ENCODE data around the gene FKBP5. TPM values are rescaled to one million over a fixed set of nuclear protein-coding genes. Genes with fewer than 3 reads are reported as not detected.
"Not testable (repeated sequence)": the region's sequence is repeated elsewhere in the genome, so short reads cannot be mapped to it uniquely, and the experiment has no call there.

The FKBP5 gene
- total RNA-seq, 2 experiments from 2014 or later: 42.5 to 79.1 TPM

DNA sequence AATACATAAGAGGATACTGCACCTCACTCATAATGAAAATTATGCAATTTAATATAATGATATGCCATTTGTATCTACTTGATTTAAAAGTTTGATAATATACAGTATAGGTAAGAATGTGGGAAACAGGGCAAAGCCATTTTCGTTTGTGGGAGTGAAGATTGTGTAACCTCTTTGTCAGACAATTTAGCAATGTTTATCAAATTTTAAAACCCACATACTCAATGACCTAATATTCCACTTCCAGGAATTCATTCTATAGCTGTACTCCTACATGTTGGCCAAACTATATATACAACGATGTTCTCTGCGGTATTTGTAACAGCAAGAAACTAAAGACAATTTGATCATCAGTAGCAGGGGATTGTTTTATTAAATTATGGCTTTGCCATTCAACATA is 17.8 kb upstream of the FKBP5 start:
- Histone ChIP-seq H3K9me3 (ENCODE audit: low read length) (peaks cover 12% of the 10 kb centered on the region; the same call in 1 of the 2 replicates), H2AFZ (ENCODE audit: low read length) (no peak overlapping the region), H3K9me2 (ENCODE audit: insufficient read depth, low read length) (no peaks in the 10 kb centered on the region), H4K20me1 (ENCODE audit: insufficient read depth, low read length) (no peaks in the 10 kb centered on the region), H3K36me3 (ENCODE audit: insufficient read depth, low read length) (peaks cover 7% of the 10 kb centered on the region), H3K27ac (ENCODE audit: low read depth, low read length, poor library complexity, severe bottlenecking) (no peak overlapping the region), H3K4me3 (ENCODE audit: low read depth, low read length, poor library complexity, severe bottlenecking) (no peak overlapping the region), H3K4me2 (ENCODE audit: low read length) (no peak overlapping the region), H3K4me1 (ENCODE audit: insufficient read depth, low read length, poor library complexity, severe bottlenecking) (no peaks in the 10 kb centered on the region), H3K79me2 (ENCODE audit: insufficient read depth, low read depth, low read length) (no peaks in the 10 kb centered on the region)
- ChIA-PET POLR2A (no interaction called here), CTCF (ENCODE audit: unreplicated experiment) (no interaction called here)
- no peak for DNase-seq (ENCODE audit: low spot score)
- no TSS peak for BruUV-seq (replicated peaks)
- intact Hi-C loops (cut with micrococcal nuclease; ENCODE audit: unreplicated experiment): no loop called here
- TF ChIP-seq, protein P1, sequence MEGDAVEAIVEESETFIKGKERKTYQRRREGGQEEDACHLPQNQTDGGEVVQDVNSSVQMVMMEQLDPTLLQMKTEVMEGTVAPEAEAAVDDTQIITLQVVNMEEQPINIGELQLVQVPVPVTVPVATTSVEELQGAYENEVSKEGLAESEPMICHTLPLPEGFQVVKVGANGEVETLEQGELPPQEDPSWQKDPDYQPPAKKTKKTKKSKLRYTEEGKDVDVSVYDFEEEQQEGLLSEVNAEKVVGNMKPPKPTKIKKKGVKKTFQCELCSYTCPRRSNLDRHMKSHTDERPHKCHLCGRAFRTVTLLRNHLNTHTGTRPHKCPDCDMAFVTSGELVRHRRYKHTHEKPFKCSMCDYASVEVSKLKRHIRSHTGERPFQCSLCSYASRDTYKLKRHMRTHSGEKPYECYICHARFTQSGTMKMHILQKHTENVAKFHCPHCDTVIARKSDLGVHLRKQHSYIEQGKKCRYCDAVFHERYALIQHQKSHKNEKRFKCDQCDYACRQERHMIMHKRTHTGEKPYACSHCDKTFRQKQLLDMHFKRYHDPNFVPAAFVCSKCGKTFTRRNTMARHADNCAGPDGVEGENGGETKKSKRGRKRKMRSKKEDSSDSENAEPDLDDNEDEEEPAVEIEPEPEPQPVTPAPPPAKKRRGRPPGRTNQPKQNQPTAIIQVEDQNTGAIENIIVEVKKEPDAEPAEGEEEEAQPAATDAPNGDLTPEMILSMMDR (conservative IDR thresholded peaks at IDR 0.05; ENCODE audit: low read length): no peak
- no peak for TF ChIP-seq EZH2phosphoT487 (IDR thresholded peaks at IDR 0.05; ENCODE audit: borderline replicate concordance, low read depth, low read length)

DNA sequence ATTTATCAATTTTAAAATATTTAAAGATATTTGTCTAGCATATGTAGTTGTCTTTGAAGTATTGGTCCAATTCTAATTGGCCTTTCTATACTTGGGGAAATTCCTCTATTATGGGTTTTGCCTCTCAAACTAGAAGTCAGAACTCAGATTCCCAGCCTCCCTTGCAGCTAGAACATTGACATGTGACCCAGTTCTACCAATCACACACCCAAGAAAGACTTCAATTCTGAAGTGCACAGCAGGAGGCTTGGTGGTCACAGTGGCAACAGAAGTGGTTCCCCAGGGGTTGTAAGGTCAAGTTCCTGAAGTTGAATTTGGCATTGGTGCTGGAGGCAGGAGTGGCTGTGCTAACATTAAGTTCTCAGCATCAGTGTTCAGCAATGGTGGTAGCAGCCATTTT is 14.8 kb upstream of the FKBP5 start:
- no peaks in the 10 kb centered on the region for H3K9me2 ChIP-seq (ENCODE audit: insufficient read depth, low read length)
- H2AFZ ChIP-seq (ENCODE audit: low read length): no peak overlapping the region
- no peak overlapping the region for H3K27ac ChIP-seq (ENCODE audit: low read depth, low read length, poor library complexity, severe bottlenecking)
- H3K79me2 ChIP-seq (ENCODE audit: insufficient read depth, low read depth, low read length): no peaks in the 10 kb centered on the region
- POLR2A ChIA-PET: interaction anchor here (1.5 kb wide), 1 partner anchor 14 kb away, joined by 3 read pairs; no protein-coding TSS in a partner anchor
- H3K4me3 ChIP-seq (ENCODE audit: low read depth, low read length, poor library complexity, severe bottlenecking): no peak overlapping the region
- CTCF ChIA-PET (ENCODE audit: unreplicated experiment): no interaction called here
- DNase-seq (ENCODE audit: low spot score): peak; percentile 26
- H3K4me1 ChIP-seq (ENCODE audit: insufficient read depth, low read length, poor library complexity, severe bottlenecking): no peaks in the 10 kb centered on the region
- H3K9me3 ChIP-seq (ENCODE audit: low read length): peaks cover 12% of the 10 kb centered on the region; the same call in 1 of the 2 replicates
- H3K36me3 ChIP-seq (ENCODE audit: insufficient read depth, low read length): peaks cover 7% of the 10 kb centered on the region
- no peaks in the 10 kb centered on the region for H4K20me1 ChIP-seq (ENCODE audit: insufficient read depth, low read length)
- no TSS peak for BruUV-seq (replicated peaks)
- H3K4me2 ChIP-seq (ENCODE audit: low read length): no peak overlapping the region
- intact Hi-C loops (cut with micrococcal nuclease; ENCODE audit: unreplicated experiment): no loop called here
- TF ChIP-seq EZH2phosphoT487 (IDR thresholded peaks at IDR 0.05; ENCODE audit: borderline replicate concordance, low read depth, low read length): no peak
- TF ChIP-seq, protein P1 (conservative IDR thresholded peaks at IDR 0.05; ENCODE audit: low read length): no peak

- no TSS peak for BruUV-seq (replicated peaks)
- Histone ChIP-seq H3K4me3 (ENCODE audit: low read depth, low read length, poor library complexity, severe bottlenecking) (no peak overlapping the region), H3K9me2 (ENCODE audit: insufficient read depth, low read length) (no peaks in the 10 kb centered on the region), H3K27ac (ENCODE audit: low read depth, low read length, poor library complexity, severe bottlenecking) (no peak overlapping the region), H2AFZ (ENCODE audit: low read length) (no peak overlapping the region), H4K20me1 (ENCODE audit: insufficient read depth, low read length) (no peaks in the 10 kb centered on the region), H3K79me2 (ENCODE audit: insufficient read depth, low read depth, low read length) (no peaks in the 10 kb centered on the region), H3K4me2 (ENCODE audit: low read length) (no peak overlapping the region), H3K9me3 (ENCODE audit: low read length) (peaks cover 4% of the 10 kb centered on the region; the same call in 1 of the 2 replicates), H3K4me1 (ENCODE audit: insufficient read depth, low read length, poor library complexity, severe bottlenecking) (no peaks in the 10 kb centered on the region), H3K36me3 (ENCODE audit: insufficient read depth, low read length) (peaks cover 5% of the 10 kb centered on the region)
- DNase-seq (ENCODE audit: low spot score): no peak
- ChIA-PET CTCF (ENCODE audit: unreplicated experiment) (no interaction called here), POLR2A (interaction anchor here (1.2 kb wide), 1 partner anchor 9 kb away, joined by 4 read pairs; no protein-coding TSS in a partner anchor)
- TF ChIP-seq, protein P1 (conservative IDR thresholded peaks at IDR 0.05; ENCODE audit: low read length): no peak
- TF ChIP-seq EZH2phosphoT487 (IDR thresholded peaks at IDR 0.05; ENCODE audit: borderline replicate concordance, low read depth, low read length): no peak
- intact Hi-C loops (cut with micrococcal nuclease; ENCODE audit: unreplicated experiment): no loop called here
These were observed 10.1 kb upstream of the FKBP5 start for GRCh38 chr6:35698858-35699257.

DNA sequence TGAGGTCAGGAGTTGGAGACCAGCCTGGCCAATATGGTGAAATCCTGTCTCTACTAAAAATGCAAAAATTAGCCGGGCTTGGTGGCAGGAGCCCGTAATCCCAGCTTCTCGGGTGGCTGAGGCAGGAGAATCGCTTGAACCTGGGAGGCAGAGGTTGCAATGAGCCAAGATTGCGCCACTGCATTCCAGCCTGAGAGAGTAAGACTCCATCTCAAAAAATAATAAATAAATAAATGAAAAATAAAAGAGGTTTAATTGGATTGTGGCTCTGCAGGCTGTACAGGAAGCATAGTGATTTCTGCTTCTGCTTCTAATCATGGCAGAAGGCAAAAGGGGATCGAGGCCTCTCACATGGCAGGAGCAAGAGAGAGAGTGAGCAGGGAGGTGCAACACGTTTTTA is 9.7 kb upstream of the FKBP5 start:
- CTCF ChIA-PET (ENCODE audit: unreplicated experiment); H4K20me1 ChIP-seq (ENCODE audit: insufficient read depth, low read length); H3K9me3 ChIP-seq (ENCODE audit: low read length); H2AFZ ChIP-seq (ENCODE audit: low read length); H3K9me2 ChIP-seq (ENCODE audit: insufficient read depth, low read length); intact Hi-C loops (cut with micrococcal nuclease; ENCODE audit: unreplicated experiment); H3K4me2 ChIP-seq (ENCODE audit: low read length); H3K36me3 ChIP-seq (ENCODE audit: insufficient read depth, low read length); H3K79me2 ChIP-seq (ENCODE audit: insufficient read depth, low read depth, low read length); BruUV-seq (replicated peaks); H3K4me1 ChIP-seq (ENCODE audit: insufficient read depth, low read length, poor library complexity, severe bottlenecking); POLR2A ChIA-PET; DNase-seq (ENCODE audit: low spot score); H3K4me3 ChIP-seq (ENCODE audit: low read depth, low read length, poor library complexity, severe bottlenecking); H3K27ac ChIP-seq (ENCODE audit: low read depth, low read length, poor library complexity, severe bottlenecking): not testable (repeated sequence)
